Posterior cingulate gyrus (tissue), 11 donors: ENCODE measurements around the gene GALNT9.

Experiments used
- DNase-seq, 10 donors: peaks; one replicate each; pipeline versions ENCODE4 v3.0.0 to v3.0.0-alpha.2; 2020 to 2021; ENCODE audit warnings: mixed read lengths in 3 of 10
- intact Hi-C: fragments of 100-400 bp; cut with DNase I; formaldehyde crosslinking; loops from one replicate; pipeline ENCODE4 v1.15.1; 2023

Gene GALNT9

DNA sequence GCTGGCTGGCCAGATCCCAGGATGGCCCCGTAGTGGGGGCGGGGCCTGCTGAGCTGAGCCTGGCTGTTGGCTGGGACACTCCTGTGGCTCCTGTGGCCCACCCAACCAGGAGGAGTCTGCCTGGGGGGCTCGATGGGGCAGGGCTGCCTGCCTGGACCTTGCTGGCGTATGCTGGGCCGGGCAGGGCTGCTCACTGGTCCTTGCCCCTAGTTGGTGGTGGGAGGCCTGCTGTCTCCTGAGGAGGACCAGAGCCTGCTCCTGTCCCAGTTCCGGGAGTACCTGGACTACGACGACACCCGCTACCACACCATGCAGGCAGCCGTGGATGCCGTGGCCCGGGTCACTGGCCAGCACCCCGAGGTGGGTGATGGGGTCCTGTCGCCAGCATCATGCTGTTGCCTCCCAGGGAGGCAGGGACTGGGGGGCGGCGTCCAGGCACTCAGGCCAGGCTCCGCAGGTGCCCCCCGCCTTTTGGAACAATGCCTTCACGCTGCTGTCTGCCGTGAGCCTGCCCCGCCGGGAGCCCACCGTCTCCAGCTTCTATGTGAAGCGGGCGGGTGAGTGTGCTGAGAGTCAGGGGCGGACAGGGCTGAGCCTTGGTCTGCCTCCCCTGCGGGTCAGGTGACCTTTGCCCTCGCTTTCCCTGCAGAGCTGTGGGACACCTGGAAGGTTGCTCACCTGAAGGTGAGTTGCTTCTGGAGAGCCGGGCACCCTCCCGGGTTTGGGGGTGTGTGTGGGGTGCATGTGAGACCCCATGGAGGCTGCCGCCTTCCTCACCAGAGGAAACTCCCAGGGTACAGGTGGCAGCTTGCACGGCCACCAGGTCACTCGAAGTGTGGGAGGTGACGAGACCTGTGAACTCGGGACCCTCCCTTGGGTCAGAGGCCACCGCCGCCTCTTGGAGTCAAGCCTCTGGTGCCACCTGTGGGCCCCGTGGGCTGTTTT lies 181.7 kb downstream of the GALNT9 start:
- intact Hi-C loops, result no loop called here
- DNase-seq, result peak in 4 of 10 donors; percentile 26 to 80 (median 68)

GRCh38 chr12:132146772-132147422 lies 182.5 kb downstream of the GALNT9 start:
- DNase-seq, result peak in 2 of 10 donors; percentile 29 to 81
- intact Hi-C loops, result no loop called here
